ENCODE measurements around the gene CALCOCO1.
"Not testable (repeated sequence)": the region's sequence is repeated elsewhere in the genome, so short reads cannot be mapped to it uniquely, and the experiment has no call there.

Gene CALCOCO1

GRCh38 chr12:53765891-53766290 lies 38.6 kb upstream of the CALCOCO1 start:
- ChIA-PET POLR2A (no interaction called here), CTCF (interaction anchor here (1.2 to 4.5 kb wide), 3 partner anchors 9 to 68 kb away, joined by 3 to 37 read pairs (median 20); no protein-coding TSS in a partner anchor)
- no peak for DNase-seq (ENCODE audit: extremely low spot score)
- no peak for TF ChIP-seq CTCF (IDR thresholded peaks at IDR 0.05; ENCODE audit: control extremely low read depth, extremely low read depth, low read depth, missing control alignments)

DNA sequence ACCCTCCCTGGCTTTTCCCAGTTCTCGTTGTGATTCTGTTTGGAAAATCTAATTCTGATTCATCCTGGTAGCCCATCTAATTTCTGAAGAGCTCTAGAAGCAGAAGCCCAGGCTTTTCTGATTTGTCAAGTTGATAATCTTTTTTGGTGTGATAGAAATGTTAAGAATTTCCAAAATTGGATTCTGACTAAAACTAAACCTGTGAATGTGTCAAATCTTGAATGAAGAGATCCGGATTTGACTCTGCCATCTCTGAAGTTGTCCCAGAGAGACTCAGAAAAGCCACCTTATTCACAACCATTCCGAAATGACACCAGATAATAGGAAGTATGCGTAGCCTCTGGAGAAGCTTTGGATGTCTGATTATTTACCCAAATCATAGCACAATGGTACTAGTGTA lies 37.4 kb upstream of the CALCOCO1 start:
- POLR2A ChIA-PET = no interaction called here
- CTCF ChIA-PET = interaction anchor here (0.8 to 4.5 kb wide), 7 partner anchors 8 to 444 kb away, joined by 3 to 37 read pairs (median 3); partner anchors contain the start of gene CISTR
- no peak for TF ChIP-seq CTCF (IDR thresholded peaks at IDR 0.05; ENCODE audit: control extremely low read depth, extremely low read depth, low read depth, missing control alignments)
- no peak for DNase-seq (ENCODE audit: extremely low spot score)

GRCh38 chr12:53762793-53763192 lies 35.5 kb upstream of the CALCOCO1 start:
- CTCF ChIA-PET = interaction anchor here (2.5 to 11.6 kb wide), 3 partner anchors 11 to 18 kb away, joined by 10 to 222 read pairs (median 37); partner anchors contain the start of gene CISTR
- DNase-seq (ENCODE audit: extremely low spot score); POLR2A ChIA-PET: not testable (repeated sequence)

- ChIA-PET POLR2A (no interaction called here), CTCF (interaction anchor here (0.8 to 11.6 kb wide), 5 partner anchors 10 to 454 kb away, joined by 3 to 222 read pairs (median 3); partner anchors contain the start of gene CISTR)
- no peak for TF ChIP-seq CTCF (IDR thresholded peaks at IDR 0.05; ENCODE audit: control extremely low read depth, extremely low read depth, low read depth, missing control alignments)
- no peak for DNase-seq (ENCODE audit: extremely low spot score)
Measured at GRCh38 chr12:53761306-53761705, 34.1 kb upstream of the CALCOCO1 start.

- no peak for DNase-seq (ENCODE audit: extremely low spot score)
- ChIA-PET CTCF (interaction anchor here (1.8 to 11.6 kb wide), 2 partner anchors 15 to 83 kb away, joined by 5 to 222 read pairs; partner anchors contain the start of gene ATP5MC2), POLR2A (no interaction called here)
- TF ChIP-seq CTCF (IDR thresholded peaks at IDR 0.05; ENCODE audit: control extremely low read depth, extremely low read depth, low read depth, missing control alignments) = no peak
Measured at GRCh38 chr12:53759261-53759660, 32.0 kb upstream of the CALCOCO1 start.

GRCh38 chr12:53758730-53759103 lies 31.5 kb upstream of the CALCOCO1 start:
- ChIA-PET CTCF (interaction anchor here (1.3 to 11.6 kb wide), 4 partner anchors 14 to 170 kb away, joined by 3 to 222 read pairs (median 16); partner anchors contain the start of gene ATP5MC2), POLR2A (no interaction called here)
- no peak for DNase-seq (ENCODE audit: extremely low spot score)
- TF ChIP-seq CTCF (IDR thresholded peaks at IDR 0.05; ENCODE audit: control extremely low read depth, extremely low read depth, low read depth, missing control alignments) = no peak

DNA sequence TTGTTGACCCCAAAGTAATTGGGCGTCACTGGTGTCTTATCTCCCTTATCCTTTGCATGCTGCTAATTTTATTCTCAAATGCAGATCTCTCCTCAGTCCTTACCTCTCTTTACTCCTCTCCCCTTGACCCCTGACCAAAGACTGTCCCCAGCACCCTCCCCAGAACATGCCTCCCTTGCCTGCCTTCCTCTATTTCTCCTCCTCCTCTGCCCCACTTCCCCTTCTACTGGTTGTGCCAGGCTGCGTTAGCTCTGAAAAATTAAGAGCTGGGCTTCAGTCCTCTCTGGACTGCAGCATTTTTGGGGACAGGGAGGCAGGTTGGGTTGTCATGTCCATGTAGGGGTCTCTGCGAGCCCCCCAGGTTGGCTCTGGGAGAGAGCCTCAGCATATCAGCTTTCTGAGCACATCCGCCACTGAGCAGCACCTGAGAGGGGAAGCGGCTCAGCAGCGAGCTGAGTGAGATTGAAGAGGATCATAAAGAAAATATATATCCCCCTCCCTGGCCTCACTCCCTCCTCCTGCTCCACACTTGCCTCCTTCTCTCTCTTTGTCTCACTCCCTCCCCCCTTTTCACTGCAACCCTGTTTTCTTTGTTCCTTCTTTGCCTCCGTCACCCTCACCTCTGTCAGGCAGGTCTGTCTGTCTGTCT lies 31.0 kb upstream of the CALCOCO1 start:
- ChIA-PET POLR2A (no interaction called here), CTCF (interaction anchor here (0.8 to 11.6 kb wide), 27 partner anchors 7 to 547 kb away, joined by 3 to 222 read pairs (median 5); partner anchors contain the start of gene CALCOCO1)
- DNase-seq (ENCODE audit: extremely low spot score) = no peak
- no peak for TF ChIP-seq CTCF (IDR thresholded peaks at IDR 0.05; ENCODE audit: control extremely low read depth, extremely low read depth, low read depth, missing control alignments)

All from GM10248 (cell line).